ENCODE measurements around the gene CPEB2. TPM values are rescaled to one million over a fixed set of nuclear protein-coding genes. Genes with fewer than 3 reads are reported as not detected.

The CPEB2 gene
- total RNA-seq, 5 donors from 2014 or later (not counting 1 experiment from before 2014, with no cell fraction given): 14.8 to 32.3 (median 16.2) TPM

DNA sequence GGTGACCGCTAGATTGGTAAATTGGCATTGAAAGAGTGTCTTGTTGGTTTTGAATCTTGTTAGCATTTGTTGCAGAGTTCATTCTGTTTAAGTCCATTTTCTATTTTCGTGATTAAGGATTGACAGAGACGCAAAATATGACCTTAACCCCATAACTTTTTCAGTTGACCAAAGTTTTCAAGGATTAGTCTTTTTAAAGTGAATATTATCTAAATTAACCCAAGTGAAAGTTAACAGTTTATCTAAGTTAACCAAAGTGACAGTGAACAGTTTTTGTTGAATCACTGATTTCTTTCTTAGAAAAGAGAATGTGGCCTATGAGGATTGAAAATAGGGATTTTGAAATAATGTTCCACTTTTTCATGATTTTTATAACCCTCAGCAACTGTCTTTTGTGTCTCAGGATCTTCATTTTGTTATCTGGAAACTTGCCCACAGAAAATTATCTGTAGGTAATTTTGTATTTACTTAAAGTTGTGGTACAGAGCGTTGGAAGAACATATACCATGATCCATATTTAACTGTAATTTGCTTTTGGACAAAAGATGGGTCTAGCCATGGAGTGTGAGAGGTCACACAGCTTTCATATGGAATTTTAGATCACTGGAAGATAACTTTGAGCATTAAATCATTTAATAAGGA lies 3.3 kb downstream of the CPEB2 start:
- DNase-seq (no peak), ATAC-seq (replicated peaks in 1 of 4) (no peak)
- Mint-ChIP-seq H3K27me3 (no peaks in the 10 kb centered on the region), H3K9me3 (no peaks in the 10 kb centered on the region), H3K4me3 (peak overlapping the region; percentile 88 to 93 (median 93)), H3K4me1 (peaks cover 30 to 43% (median 39%) of the 10 kb centered on the region in 3 donors), H3K27ac (peak overlapping the region; percentile 69 to 79), H3K36me3 (peaks cover 17% of the 10 kb centered on the region)
- H3K4me1 ChIP-seq (ENCODE audit: control insufficient read depth in 1 of 2, extremely low read depth in 1 of 2, insufficient read depth in 2 of 2, low read length in 2 of 2): peaks cover 5 to 11% of the 10 kb centered on the region in 2 experiments
- no CpG with 5 or more reads among the region's 4 CpGs for WGBS (ENCODE audit: insufficient coverage)
- no peaks in the 10 kb centered on the region for H3K27me3 ChIP-seq (replicated peaks in 1 of 2; ENCODE audit: control insufficient read depth in 2 of 2, extremely low read depth in 1 of 2, insufficient read depth in 2 of 2, low read length in 1 of 2)
- H3K4me3 ChIP-seq (ENCODE audit: control insufficient read depth in 1 of 2, extremely low read depth in 1 of 2, low read length in 1 of 2): peak overlapping the region in 1 of 2 donors; percentile 66
- ChIA-PET POLR2A (no interaction called here), CTCF (interaction anchor here in 1 of 2 donors (0.6 to 0.7 kb wide), 4 partner anchors 61 to 952 kb away, joined by 3 to 4 read pairs (median 4); no protein-coding TSS in a partner anchor)
- H3K27ac ChIP-seq (ENCODE audit: low read length): peak overlapping the region; percentile 18
- H3K36me3 ChIP-seq (ENCODE audit: control insufficient read depth in 2 of 2, extremely low read depth in 1 of 2, insufficient read depth in 1 of 2, low read length in 1 of 2): peaks cover 0 to 17% of the 10 kb centered on the region in 2 donors
- H3K9me3 ChIP-seq: no peaks in the 10 kb centered on the region

DNA sequence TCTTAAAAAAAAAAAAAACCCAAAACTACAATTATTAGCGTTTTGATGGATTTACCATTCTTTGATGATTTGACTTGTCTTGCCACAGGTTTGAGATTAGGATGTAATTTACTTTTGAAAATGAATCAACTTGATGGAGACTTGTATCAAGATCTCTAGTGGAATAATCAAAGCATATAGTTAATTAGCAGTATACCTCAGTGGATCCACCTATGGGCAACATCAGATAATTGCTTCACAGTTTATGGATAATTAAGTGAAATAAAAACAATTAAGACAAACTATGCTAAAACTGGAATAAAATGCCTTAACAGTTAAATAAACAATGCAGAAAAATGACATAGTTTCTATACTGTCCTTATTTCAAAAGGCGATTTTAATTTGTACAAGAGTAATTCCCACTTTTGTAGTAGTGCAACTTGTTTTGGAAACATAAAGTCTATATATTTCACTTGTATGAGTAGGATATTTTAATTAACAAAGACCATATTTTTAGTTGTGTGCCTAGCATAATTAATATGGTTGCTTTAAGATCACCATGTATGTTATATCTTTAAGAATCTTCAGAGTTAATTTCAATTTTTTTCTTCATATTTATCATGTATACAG lies 4.2 kb downstream of the CPEB2 start:
- Histone ChIP-seq H3K4me3 (ENCODE audit: control insufficient read depth in 1 of 2, extremely low read depth in 1 of 2, low read length in 1 of 2) (no peak overlapping the region), H3K4me1 (ENCODE audit: control insufficient read depth in 1 of 2, extremely low read depth in 1 of 2, insufficient read depth in 2 of 2, low read length in 2 of 2) (peaks cover 2 to 11% of the 10 kb centered on the region in 2 experiments), H3K9me3 (no peaks in the 10 kb centered on the region), H3K27ac (ENCODE audit: low read length) (no peak overlapping the region), H3K36me3 (ENCODE audit: control insufficient read depth in 2 of 2, extremely low read depth in 1 of 2, insufficient read depth in 1 of 2, low read length in 1 of 2) (peaks cover 0 to 21% of the 10 kb centered on the region in 2 donors), H3K27me3 (replicated peaks in 1 of 2; ENCODE audit: control insufficient read depth in 2 of 2, extremely low read depth in 1 of 2, insufficient read depth in 2 of 2, low read length in 1 of 2) (no peaks in the 10 kb centered on the region)
- DNase-seq (peak in 1 of 35 experiments; percentile 64), ATAC-seq (replicated peaks in 1 of 4) (no peak)
- no CpG with 5 or more reads among the region's 2 CpGs for WGBS (ENCODE audit: insufficient coverage)
- peaks cover 30 to 36% (median 33%) of the 10 kb centered on the region in 3 donors for H3K4me1 Mint-ChIP-seq
- H3K27me3 Mint-ChIP-seq: no peaks in the 10 kb centered on the region
- H3K27ac Mint-ChIP-seq: no peak overlapping the region
- no peaks in the 10 kb centered on the region for H3K9me3 Mint-ChIP-seq
- ChIA-PET POLR2A (interaction anchor here in 1 of 2 donors (0.5 kb wide), 1 partner anchor 629 kb away, joined by 6 read pairs; no protein-coding TSS in a partner anchor), CTCF (interaction anchor here (0.6 to 1.2 kb wide), 4 partner anchors 18 to 951 kb away, joined by 3 to 4 read pairs (median 4); no protein-coding TSS in a partner anchor)
- peaks cover 22% of the 10 kb centered on the region for H3K36me3 Mint-ChIP-seq
- peak overlapping the region; percentile 54 to 93 (median 58) for H3K4me3 Mint-ChIP-seq

DNA sequence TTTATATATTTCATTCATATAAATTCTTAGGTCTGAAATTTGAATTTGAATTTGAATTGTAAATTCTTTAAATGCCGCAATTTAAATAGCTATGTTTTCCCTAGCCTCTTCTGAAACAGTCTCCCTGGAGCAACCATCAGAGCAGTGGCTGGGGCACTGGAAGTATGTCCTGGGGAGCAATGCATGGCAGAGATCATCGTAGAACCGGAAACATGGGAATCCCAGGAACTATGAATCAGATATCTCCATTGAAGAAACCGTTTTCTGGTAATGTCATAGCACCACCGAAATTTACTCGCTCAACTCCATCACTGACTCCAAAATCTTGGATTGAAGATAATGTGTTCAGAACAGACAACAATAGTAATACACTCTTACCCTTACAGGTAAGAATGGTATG lies 4.9 kb downstream of the CPEB2 start:
- ChIA-PET CTCF (interaction anchor here in 1 of 2 donors (1.2 kb wide), 1 partner anchor 17 kb away, joined by 3 read pairs; no protein-coding TSS in a partner anchor), POLR2A (interaction anchor here (0.7 to 0.9 kb wide), 2 partner anchors 653 to 675 kb away, joined by 3 to 4 read pairs; no protein-coding TSS in a partner anchor)
- H3K4me1 Mint-ChIP-seq: peaks cover 30 to 43% (median 40%) of the 10 kb centered on the region in 3 donors
- no peak overlapping the region for H3K27ac Mint-ChIP-seq
- H3K4me1 ChIP-seq (ENCODE audit: control insufficient read depth in 1 of 2, extremely low read depth in 1 of 2, insufficient read depth in 2 of 2, low read length in 2 of 2): peaks cover 2 to 11% of the 10 kb centered on the region in 2 experiments
- H3K4me3 Mint-ChIP-seq: no peak overlapping the region
- peaks cover 0 to 22% of the 10 kb centered on the region in 2 donors for H3K36me3 ChIP-seq (ENCODE audit: control insufficient read depth in 2 of 2, extremely low read depth in 1 of 2, insufficient read depth in 1 of 2, low read length in 1 of 2)
- no peaks in the 10 kb centered on the region for H3K9me3 ChIP-seq
- 100% methylated on average over 1 of the region's 6 CpGs for WGBS (ENCODE audit: insufficient coverage)
- no peaks in the 10 kb centered on the region for H3K27me3 Mint-ChIP-seq
- no peak overlapping the region for H3K27ac ChIP-seq (ENCODE audit: low read length)
- no peaks in the 10 kb centered on the region for H3K27me3 ChIP-seq (replicated peaks in 1 of 2; ENCODE audit: control insufficient read depth in 2 of 2, extremely low read depth in 1 of 2, insufficient read depth in 2 of 2, low read length in 1 of 2)
- H3K4me3 ChIP-seq (ENCODE audit: control insufficient read depth in 1 of 2, extremely low read depth in 1 of 2, low read length in 1 of 2): no peak overlapping the region
- ATAC-seq (replicated peaks in 1 of 4) (no peak), DNase-seq (no peak)
- no peaks in the 10 kb centered on the region for H3K9me3 Mint-ChIP-seq
- H3K36me3 Mint-ChIP-seq: peaks cover 27% of the 10 kb centered on the region

DNA sequence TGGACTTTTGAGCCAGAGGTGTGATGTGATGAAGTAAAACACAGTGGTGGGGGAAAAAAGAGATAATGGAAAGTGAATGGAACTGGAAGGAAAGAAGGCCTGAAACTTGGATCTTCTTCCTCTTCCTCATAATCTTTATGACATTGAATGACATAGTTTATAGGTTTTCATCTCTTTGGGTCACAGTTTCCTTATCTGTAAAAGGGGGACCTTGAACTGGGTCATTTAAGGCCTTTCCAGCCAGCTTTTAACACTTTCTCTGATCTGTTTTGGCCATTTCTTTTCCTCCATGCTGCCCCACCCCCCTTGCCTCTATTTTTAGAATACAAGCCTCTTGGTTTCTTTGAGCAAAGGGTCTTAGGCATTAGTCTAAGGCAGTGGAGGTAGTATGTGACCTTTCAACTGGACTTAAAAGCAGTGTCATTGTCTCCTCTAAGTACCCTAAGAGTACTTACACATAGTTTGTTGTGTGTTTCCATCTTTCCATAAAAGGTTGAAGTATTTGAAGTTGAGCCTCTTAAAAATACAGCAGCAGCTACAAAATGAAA lies 7.8 kb downstream of the CPEB2 start:
- Mint-ChIP-seq H3K27me3 (no peaks in the 10 kb centered on the region), H3K9me3 (no peaks in the 10 kb centered on the region), H3K4me3 (no peak overlapping the region), H3K27ac (no peak overlapping the region), H3K4me1 (peaks cover 28 to 55% (median 50%) of the 10 kb centered on the region in 3 donors), H3K36me3 (peaks cover 27% of the 10 kb centered on the region)
- ChIA-PET POLR2A (no interaction called here), CTCF (no interaction called here)
- Histone ChIP-seq H3K27me3 (replicated peaks in 1 of 2; ENCODE audit: control insufficient read depth in 2 of 2, extremely low read depth in 1 of 2, insufficient read depth in 2 of 2, low read length in 1 of 2) (no peaks in the 10 kb centered on the region), H3K9me3 (no peaks in the 10 kb centered on the region), H3K27ac (ENCODE audit: low read length) (no peak overlapping the region), H3K4me1 (ENCODE audit: control insufficient read depth in 1 of 2, extremely low read depth in 1 of 2, insufficient read depth in 2 of 2, low read length in 2 of 2) (peaks cover under 1 to 11% of the 10 kb centered on the region in 2 experiments), H3K4me3 (ENCODE audit: control insufficient read depth in 1 of 2, extremely low read depth in 1 of 2, low read length in 1 of 2) (no peak overlapping the region), H3K36me3 (ENCODE audit: control insufficient read depth in 2 of 2, extremely low read depth in 1 of 2, insufficient read depth in 1 of 2, low read length in 1 of 2) (peaks cover 0 to 23% of the 10 kb centered on the region in 2 donors)
- DNase-seq (no peak), ATAC-seq (replicated peaks in 1 of 4) (no peak)

DNA sequence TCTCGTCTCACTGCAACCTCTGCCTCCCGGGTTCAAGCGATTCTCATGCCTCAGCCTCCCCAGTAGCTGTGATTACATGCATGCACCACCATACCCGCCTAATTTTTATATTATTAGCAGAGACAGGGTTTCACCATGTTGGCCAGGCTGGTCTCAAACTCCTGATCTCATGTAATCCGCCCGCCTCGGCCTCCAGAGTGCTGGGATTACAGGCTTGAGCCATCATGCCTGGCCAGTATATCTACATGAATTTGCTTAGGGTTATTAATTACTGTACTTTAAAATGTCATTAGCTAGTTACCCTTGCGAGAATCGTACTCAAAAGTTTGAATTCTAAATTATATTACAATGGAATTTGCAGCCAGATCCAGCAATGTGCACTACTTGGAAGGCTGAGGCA lies 8.9 kb downstream of the CPEB2 start:
- CTCF ChIA-PET: interaction anchor here in 1 of 2 donors (1.6 kb wide), 1 partner anchor 10 kb away, joined by 4 read pairs; no protein-coding TSS in a partner anchor
- peaks cover 36% of the 10 kb centered on the region for H3K36me3 Mint-ChIP-seq
- POLR2A ChIA-PET: interaction anchor here in 1 of 2 donors (0.5 kb wide), 1 partner anchor 163 kb away, joined by 3 read pairs; no protein-coding TSS in a partner anchor
- Histone ChIP-seq H3K36me3 (ENCODE audit: control insufficient read depth in 2 of 2, extremely low read depth in 1 of 2, insufficient read depth in 1 of 2, low read length in 1 of 2) (peaks cover 0 to 29% of the 10 kb centered on the region in 2 donors), H3K27ac (ENCODE audit: low read length) (no peak overlapping the region), H3K4me1 (ENCODE audit: control insufficient read depth in 1 of 2, extremely low read depth in 1 of 2, insufficient read depth in 2 of 2, low read length in 2 of 2) (peaks cover 0 to 2% of the 10 kb centered on the region in 2 experiments), H3K9me3 (no peaks in the 10 kb centered on the region), H3K27me3 (replicated peaks in 1 of 2; ENCODE audit: control insufficient read depth in 2 of 2, extremely low read depth in 1 of 2, insufficient read depth in 2 of 2, low read length in 1 of 2) (no peaks in the 10 kb centered on the region), H3K4me3 (ENCODE audit: control insufficient read depth in 1 of 2, extremely low read depth in 1 of 2, low read length in 1 of 2) (no peak overlapping the region)
- peaks cover 17 to 53% (median 44%) of the 10 kb centered on the region in 3 donors for H3K4me1 Mint-ChIP-seq
- no CpG with 5 or more reads among the region's 9 CpGs for WGBS (ENCODE audit: insufficient coverage)
- no peak overlapping the region for H3K27ac Mint-ChIP-seq
- no peak for ATAC-seq (replicated peaks in 1 of 4)
- H3K27me3 Mint-ChIP-seq: no peaks in the 10 kb centered on the region
- no peak overlapping the region for H3K4me3 Mint-ChIP-seq
- no peak for DNase-seq
- H3K9me3 Mint-ChIP-seq: no peaks in the 10 kb centered on the region
